Left lung (tissue), 10 donors: ENCODE measurements around the gene CELF4. TPM values are rescaled to one million over a fixed set of nuclear protein-coding genes. Genes with fewer than 3 reads are reported as not detected.

Experiments
- ATAC-seq: fragments of 200-7000 bp; cut with Tn5 transposase; one replicate; pipeline ENCODE4 v1.9.1; 2020; ENCODE audit warnings: moderate library complexity
- DNase-seq, 4 donors: peaks; one replicate each; pipeline ENCODE4 v3.0.0-alpha.2; 2013 to 2020
- H3K27ac ChIP-seq, 2 donors: fragments of 200-600 bp; sonication (generic) in 1 of 2; one replicate each; pipeline versions ENCODE4 v1.5.0 to v1.8.0; 2020 to 2021
- H3K27me3 ChIP-seq, 2 donors: fragments of 200-600 bp; sonication (generic) in 1 of 2; one replicate each; pipeline versions ENCODE4 v1.5.0 to v1.8.0; 2020 to 2021
- H3K36me3 ChIP-seq, 2 donors: fragments of 200-600 bp; sonication (generic) in 1 of 2; one replicate each; pipeline versions ENCODE4 v1.5.0 to v1.8.0; 2020 to 2021
- H3K4me1 ChIP-seq, 2 donors: fragments of 200-600 bp; one replicate each; pipeline ENCODE4 v1.8.0; 2021
- H3K4me3 ChIP-seq, 2 donors: fragments of 200-600 bp; sonication (generic) in 1 of 2; one replicate each; pipeline versions ENCODE4 v1.5.0 to v1.8.0; 2020 to 2021; ENCODE audit warnings: mild to moderate bottlenecking in 1 of 2
- H3K9me3 ChIP-seq, 2 donors: fragments of 200-600 bp; sonication (generic) in 1 of 2; one replicate each; pipeline versions ENCODE4 v1.5.0 to v1.8.0; 2020 to 2021
- CTCF ChIP-seq, 2 donors: fragments of 200-600 bp; sonication (generic) in 1 of 2; IDR thresholded peaks; one replicate each; pipeline versions ENCODE4 v1.5.0 to v1.8.0; 2021; ENCODE audit warnings: antibody characterized with exemption in 2 of 2
- intact Hi-C, 2 donors: fragments of 100-400 bp; cut with DNase I; formaldehyde crosslinking; loops; one replicate each; pipeline versions ENCODE4 v1.11.2 to v1.14.2; 2022
- polyA plus RNA-seq, 6 donors: library from polyadenylated mRNA; unstranded; fragments of 120-200 nt; gene quantifications; one replicate each; pipeline ENCODE4 v1.2.1, GENCODE V29; 2013; ENCODE audit not compliant: insufficient read length in 6 of 6
- total RNA-seq, 2 donors: library from RNA; stranded (reverse); fragmentation: NEBNext Ultra II Directional; extraction: Animal tissue kit (Norgen Biotek cat#: 25700); gene quantifications; one replicate each; pipeline ENCODE4 v1.2.1, GENCODE V29; 2021
- donor health status: DM: no; HTN: yes; CAD: no.
- donor health status: DM: no; HTN: no; CAD: no.

The CELF4 gene
- total and polyA plus RNA-seq, 8 donors: 1.1 to 10.3 (median 7.4) TPM

- H3K4me3 ChIP-seq: no peak overlapping the region
- no peak for DNase-seq
- ATAC-seq: no peak
- H3K4me1 ChIP-seq: peaks cover 4 to 12% of the 10 kb centered on the region in 2 donors
- peaks cover 0 to 10% of the 10 kb centered on the region in 2 donors for H3K9me3 ChIP-seq
- H3K36me3 ChIP-seq: no peaks in the 10 kb centered on the region
- no peak overlapping the region for H3K27ac ChIP-seq
- peaks cover 0 to 46% of the 10 kb centered on the region in 2 donors for H3K27me3 ChIP-seq
- intact Hi-C loops: no loop called here
- TF ChIP-seq CTCF (IDR thresholded peaks at IDR 0.05): no peak
Observed at GRCh38 chr18:37394610-37394965, 171.0 kb downstream of the CELF4 start.

- peak; percentile 71 to 91 (median 86) for DNase-seq
- ATAC-seq: peak; percentile 87
- H3K4me1 ChIP-seq: peaks cover 4 to 12% of the 10 kb centered on the region in 2 donors
- TF ChIP-seq CTCF (IDR thresholded peaks at IDR 0.05): no peak
- H3K27me3 ChIP-seq: peaks cover 0 to 47% of the 10 kb centered on the region in 2 donors
- no peaks in the 10 kb centered on the region for H3K36me3 ChIP-seq
- intact Hi-C loops: no loop called here
- H3K27ac ChIP-seq: no peak overlapping the region
- H3K9me3 ChIP-seq: peaks cover 0 to 16% of the 10 kb centered on the region in 2 donors
- H3K4me3 ChIP-seq: peak overlapping the region; percentile 19 to 26
Observed at GRCh38 chr18:37393945-37394609, 171.5 kb downstream of the CELF4 start.

GRCh38 chr18:37393221-37393827 is 172.3 kb downstream of the CELF4 start:
- Histone ChIP-seq H3K36me3 (no peaks in the 10 kb centered on the region), H3K4me1 (peaks cover 4 to 12% of the 10 kb centered on the region in 2 donors), H3K27ac (no peak overlapping the region), H3K9me3 (peaks cover 0 to 17% of the 10 kb centered on the region in 2 donors), H3K27me3 (peaks cover 0 to 47% of the 10 kb centered on the region in 2 donors), H3K4me3 (peak overlapping the region in 1 of 2 donors; percentile 26)
- ATAC-seq (no peak), DNase-seq (no peak)
- intact Hi-C loops: no loop called here
- no peak for TF ChIP-seq CTCF (IDR thresholded peaks at IDR 0.05)

- no peak for TF ChIP-seq CTCF (IDR thresholded peaks at IDR 0.05)
- peaks cover 4 to 12% of the 10 kb centered on the region in 2 donors for H3K4me1 ChIP-seq
Observed at GRCh38 chr18:37392648-37393047, 172.9 kb downstream of the CELF4 start.

GRCh38 chr18:37391698-37392548 is 173.7 kb downstream of the CELF4 start:
- Histone ChIP-seq H3K27ac (no peak overlapping the region), H3K9me3 (peaks cover 0 to 17% of the 10 kb centered on the region in 2 donors), H3K27me3 (peaks cover 0 to 47% of the 10 kb centered on the region in 2 donors), H3K4me3 (no peak overlapping the region), H3K4me1 (peaks cover 4 to 12% of the 10 kb centered on the region in 2 donors), H3K36me3 (no peaks in the 10 kb centered on the region)
- TF ChIP-seq CTCF (IDR thresholded peaks at IDR 0.05): no peak
- DNase-seq: no peak
- intact Hi-C loops: no loop called here
- no peak for ATAC-seq

More at GRCh38 chr18:37392648-37393047, 172.9 kb downstream of the CELF4 start:
- intact Hi-C loops: no loop called here
- ATAC-seq (no peak), DNase-seq (no peak)
- peaks cover 0 to 47% of the 10 kb centered on the region in 2 donors for H3K27me3 ChIP-seq
- no peak overlapping the region for H3K27ac ChIP-seq
- no peak overlapping the region for H3K4me3 ChIP-seq
- peaks cover 0 to 17% of the 10 kb centered on the region in 2 donors for H3K9me3 ChIP-seq
- H3K36me3 ChIP-seq: no peaks in the 10 kb centered on the region
